Right atrium auricular region (tissue), 2 donors: ENCODE measurements around the gene MTX2. TPM values are rescaled to one million over a fixed set of nuclear protein-coding genes. Genes with fewer than 3 reads are reported as not detected.

Experiments
- DNase-seq: peaks from one replicate; pipeline ENCODE4 v3.0.0-alpha.2; 2019; ENCODE audit warnings: low spot score
- H3K27ac ChIP-seq, 2 donors: fragments of 200-600 bp; sonication (generic); 1 replicate in 1 of 2; 2 replicates in 1 of 2; pipeline ENCODE4 v1.5.1; 2016 to 2019
- H3K27me3 ChIP-seq, 2 donors: fragments of 200-600 bp; sonication (generic); one replicate each; pipeline versions ENCODE4 v1.5.1 to v1.6.0; 2017 to 2019
- H3K36me3 ChIP-seq: fragments of 200-600 bp; sonication (generic); one replicate; pipeline ENCODE4 v1.5.1; 2016
- H3K4me1 ChIP-seq, 2 donors: fragments of 200-600 bp; sonication (generic); one replicate each; pipeline versions ENCODE4 v1.5.1 to v1.6.0; 2017 to 2019
- H3K4me3 ChIP-seq, 2 donors: fragments of 200-600 bp; sonication (generic); 1 replicate in 1 of 2; 2 replicates in 1 of 2; pipeline ENCODE4 v1.5.1; 2017 to 2019; ENCODE audit warnings: mild to moderate bottlenecking in 1 of 2, moderate library complexity in 1 of 2
- H3K9me3 ChIP-seq, 2 donors: fragments of 200-600 bp; sonication (generic); one replicate each; pipeline ENCODE4 v1.5.1; 2019
- CTCF ChIP-seq, 2 donors: fragments of 200-600 bp; sonication (generic); IDR thresholded peaks; one replicate each; pipeline ENCODE4 v1.5.1; 2019; ENCODE audit warnings: antibody characterized with exemption in 2 of 2
- total RNA-seq, 2 donors: library from RNA; depleted of rRNA; stranded (reverse); fragments of >200 nt; gene quantifications; one replicate each; pipeline ENCODE4 v1.1.0, GENCODE V29; 2016

MTX2 gene
- total RNA-seq, 2 donors from 2014 or later: 36.7 to 73.5 TPM

GRCh38 chr2:176280867-176281658 lies 11.8 kb downstream of the MTX2 start:
- no peak for DNase-seq
- no peak for TF ChIP-seq CTCF (IDR thresholded peaks at IDR 0.05)
- Histone ChIP-seq H3K27me3 (no peaks in the 10 kb centered on the region), H3K4me1 (no peaks in the 10 kb centered on the region), H3K36me3 (no peaks in the 10 kb centered on the region), H3K9me3 (no peaks in the 10 kb centered on the region), H3K4me3 (no peak overlapping the region), H3K27ac (no peak overlapping the region)

GRCh38 chr2:176283291-176284068 lies 14.2 kb downstream of the MTX2 start:
- no peak overlapping the region for H3K4me3 ChIP-seq
- no peaks in the 10 kb centered on the region for H3K9me3 ChIP-seq
- H3K27me3 ChIP-seq: no peaks in the 10 kb centered on the region
- TF ChIP-seq CTCF (IDR thresholded peaks at IDR 0.05): no peak
- no peak overlapping the region for H3K27ac ChIP-seq
- no peaks in the 10 kb centered on the region for H3K4me1 ChIP-seq
- DNase-seq: no peak
- H3K36me3 ChIP-seq: no peaks in the 10 kb centered on the region

- no peaks in the 10 kb centered on the region for H3K9me3 ChIP-seq
- no peaks in the 10 kb centered on the region for H3K36me3 ChIP-seq
- no peaks in the 10 kb centered on the region for H3K27me3 ChIP-seq
- no peak for TF ChIP-seq CTCF (IDR thresholded peaks at IDR 0.05)
- no peaks in the 10 kb centered on the region for H3K4me1 ChIP-seq
- DNase-seq: no peak
- no peak overlapping the region for H3K4me3 ChIP-seq
- no peak overlapping the region for H3K27ac ChIP-seq
Measured at GRCh38 chr2:176284461-176285049, 15.3 kb downstream of the MTX2 start.

- DNase-seq: no peak
- H3K27me3 ChIP-seq: no peaks in the 10 kb centered on the region
- TF ChIP-seq CTCF (IDR thresholded peaks at IDR 0.05): no peak
- no peaks in the 10 kb centered on the region for H3K9me3 ChIP-seq
- no peak overlapping the region for H3K4me3 ChIP-seq
- no peaks in the 10 kb centered on the region for H3K4me1 ChIP-seq
- no peaks in the 10 kb centered on the region for H3K36me3 ChIP-seq
- H3K27ac ChIP-seq: no peak overlapping the region
Measured at GRCh38 chr2:176285321-176285720, 16.1 kb downstream of the MTX2 start.

GRCh38 chr2:176291335-176291734 lies 22.1 kb downstream of the MTX2 start:
- Histone ChIP-seq H3K9me3 (no peaks in the 10 kb centered on the region), H3K36me3 (no peaks in the 10 kb centered on the region), H3K27ac (no peak overlapping the region), H3K4me1 (peaks cover 0 to 11% of the 10 kb centered on the region in 2 donors), H3K27me3 (no peaks in the 10 kb centered on the region), H3K4me3 (no peak overlapping the region)
- no peak for DNase-seq
- TF ChIP-seq CTCF (IDR thresholded peaks at IDR 0.05): no peak
